ENCODE measurements around the gene IFRD1.

The IFRD1 gene

DNA sequence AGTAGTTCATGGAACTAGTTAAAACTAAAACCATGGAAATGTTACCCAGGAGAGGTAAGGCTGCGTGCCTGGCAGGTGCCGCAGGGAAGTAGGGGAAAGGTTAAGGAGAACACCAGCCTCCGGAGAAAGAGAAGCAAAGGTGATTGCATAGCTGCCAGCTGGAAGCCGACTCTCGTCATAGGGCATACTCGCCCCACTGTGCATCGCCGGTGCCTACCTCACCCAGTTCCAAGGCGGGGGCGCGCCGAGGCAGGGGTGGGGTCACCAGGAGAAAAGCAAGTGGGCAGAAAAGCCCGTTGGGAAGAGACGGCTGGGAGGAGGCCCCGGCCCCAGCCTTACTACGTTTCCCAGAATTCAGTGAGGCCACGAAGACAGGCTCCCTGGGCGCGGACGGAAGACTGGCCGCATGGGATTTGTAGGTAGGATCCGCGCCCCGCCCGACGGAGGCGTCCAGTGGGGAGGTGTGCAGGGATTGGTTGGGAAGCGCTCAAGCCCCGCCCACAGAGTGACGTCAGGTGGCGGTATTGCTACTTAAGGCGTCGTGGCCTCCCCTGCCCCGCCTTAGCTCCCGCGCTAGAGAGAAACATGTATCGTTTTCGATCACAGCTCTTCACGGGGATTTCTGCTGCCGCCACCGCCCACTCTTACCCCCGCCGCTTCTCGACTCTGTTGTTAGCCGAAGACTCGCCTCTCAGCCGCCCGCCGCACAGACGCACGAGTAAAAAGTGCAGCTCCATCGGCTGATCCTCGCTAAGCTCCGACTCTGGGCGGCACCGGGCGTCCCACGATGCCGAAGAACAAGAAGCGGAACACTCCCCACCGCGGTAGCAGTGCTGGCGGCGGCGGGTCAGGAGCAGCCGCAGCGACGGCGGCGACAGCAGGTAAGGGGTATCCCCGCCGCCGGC lies at the start of gene IFRD1:
TSS of gene IFRD1 (plus strand) at position 559 of the 905 bp plus-strand sequence. CDS start at position 788, 229 bp downstream.
- in situ Hi-C loops (cut with MboI; ENCODE audit: low sequenced_read_pairs, unreplicated experiment), result no loop called here
- no peak for TF ChIP-seq CTCF (IDR thresholded peaks at IDR 0.05; ENCODE audit: borderline replicate concordance, control extremely low read depth, extremely low read depth, insufficient read depth, missing control alignments)
- DNase-seq (ENCODE audit: low spot score), result peak; percentile 96

DNA sequence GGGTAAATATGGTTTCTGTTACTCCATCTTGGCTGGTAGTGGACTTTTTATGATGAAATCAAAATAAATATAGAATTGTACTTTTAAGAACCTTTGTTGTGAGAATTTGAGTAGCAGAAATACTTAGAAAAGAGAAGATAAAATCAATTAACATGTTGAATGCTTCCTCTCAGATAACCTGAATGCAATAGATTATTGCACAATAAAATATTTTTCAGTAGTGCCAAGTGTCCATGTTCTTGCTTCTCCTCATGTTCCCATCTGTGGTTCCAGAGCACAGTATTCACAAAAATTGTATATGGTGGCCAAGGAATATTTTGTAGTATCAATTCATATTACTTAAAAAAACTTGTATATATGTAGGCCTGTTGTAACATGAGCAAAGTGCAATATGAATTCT lies 45.9 kb upstream of the IFRD1 start:
- in situ Hi-C loops (cut with MboI; ENCODE audit: low sequenced_read_pairs, unreplicated experiment), result loop anchor here (10.0 kb wide), 1 partner anchor 660 kb away; no protein-coding TSS in a partner anchor
- no peak for TF ChIP-seq CTCF (IDR thresholded peaks at IDR 0.05; ENCODE audit: borderline replicate concordance, control extremely low read depth, extremely low read depth, insufficient read depth, missing control alignments)
- no peak for DNase-seq (ENCODE audit: low spot score)

DNA sequence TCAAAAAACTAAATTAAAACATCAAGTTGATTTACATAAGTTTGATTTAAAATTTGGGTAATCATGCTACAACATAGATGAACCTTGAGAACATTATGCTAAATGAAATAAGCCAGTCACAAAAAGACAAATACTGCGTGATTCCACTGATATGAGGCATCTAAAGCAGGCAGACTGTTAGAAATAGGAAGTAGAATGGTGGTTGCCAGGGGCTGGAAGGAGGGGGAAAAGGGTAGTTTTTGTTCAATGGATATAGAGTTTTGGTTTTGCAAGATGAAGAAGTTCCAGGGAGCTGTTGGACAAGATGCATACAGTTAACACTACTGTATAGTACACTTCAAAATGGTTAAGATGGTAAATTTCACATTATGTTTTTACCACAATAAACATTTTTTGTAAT lies 45.0 kb upstream of the IFRD1 start:
- in situ Hi-C loops (cut with MboI; ENCODE audit: low sequenced_read_pairs, unreplicated experiment), result loop anchor here (10.0 kb wide), 1 partner anchor 660 kb away; no protein-coding TSS in a partner anchor
- DNase-seq (ENCODE audit: low spot score), result no peak
- no peak for TF ChIP-seq CTCF (IDR thresholded peaks at IDR 0.05; ENCODE audit: borderline replicate concordance, control extremely low read depth, extremely low read depth, insufficient read depth, missing control alignments)

DNA sequence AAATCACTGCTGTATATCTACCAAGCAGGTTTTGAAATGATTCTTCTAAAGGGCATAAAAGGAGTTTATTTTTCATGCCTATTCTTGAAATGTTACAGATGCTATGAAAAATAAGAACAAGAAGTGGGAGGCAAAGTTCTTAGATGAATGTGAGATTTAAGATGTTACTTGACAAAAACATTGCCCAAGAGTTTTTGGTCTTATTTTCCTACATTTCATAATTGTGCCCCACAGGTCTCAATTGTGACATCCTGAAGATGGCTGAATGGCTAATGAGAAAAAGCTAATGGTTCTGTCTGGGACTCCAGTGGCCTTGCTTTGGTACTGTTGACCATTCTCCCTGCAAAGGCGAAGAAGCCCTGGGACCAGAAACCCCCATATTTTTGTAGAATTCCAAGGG lies 43.0 kb upstream of the IFRD1 start:
- TF ChIP-seq CTCF (IDR thresholded peaks at IDR 0.05; ENCODE audit: borderline replicate concordance, control extremely low read depth, extremely low read depth, insufficient read depth, missing control alignments), result no peak
- no peak for DNase-seq (ENCODE audit: low spot score)
- in situ Hi-C loops (cut with MboI; ENCODE audit: low sequenced_read_pairs, unreplicated experiment), result loop anchor here (10.0 kb wide), 1 partner anchor 662 kb away; no protein-coding TSS in a partner anchor

DNA sequence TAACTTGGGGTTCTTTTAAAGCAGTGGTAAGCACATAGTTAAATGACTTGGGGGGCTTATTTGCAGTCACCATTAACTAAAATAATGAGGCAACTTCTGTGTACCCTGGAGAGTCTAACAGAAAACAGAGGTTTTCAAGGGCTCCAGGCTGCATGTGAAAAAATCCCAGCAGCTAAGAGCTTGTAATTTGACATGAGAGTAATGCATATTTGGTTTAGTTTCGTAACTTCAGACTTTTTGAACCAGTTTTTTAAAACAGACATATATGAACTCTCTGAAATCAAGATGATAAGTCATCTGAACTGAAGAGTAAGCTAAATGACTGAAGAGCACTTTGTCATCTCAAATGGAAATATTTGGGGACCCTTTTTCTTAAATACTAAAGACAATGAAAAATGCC lies 40.2 kb upstream of the IFRD1 start:
- DNase-seq (ENCODE audit: low spot score), result no peak
- TF ChIP-seq CTCF (IDR thresholded peaks at IDR 0.05; ENCODE audit: borderline replicate concordance, control extremely low read depth, extremely low read depth, insufficient read depth, missing control alignments), result no peak
- in situ Hi-C loops (cut with MboI; ENCODE audit: low sequenced_read_pairs, unreplicated experiment), result no loop called here

- in situ Hi-C loops (cut with MboI; ENCODE audit: low sequenced_read_pairs, unreplicated experiment), result no loop called here
- DNase-seq (ENCODE audit: low spot score), result no peak
- no peak for TF ChIP-seq CTCF (IDR thresholded peaks at IDR 0.05; ENCODE audit: borderline replicate concordance, control extremely low read depth, extremely low read depth, insufficient read depth, missing control alignments)
Measured at GRCh38 chr7:112411186-112411795, 39.0 kb upstream of the IFRD1 start.

Measured in GM13976 (cell line).